ENCODE results near the gene PAQR8.

DNA sequence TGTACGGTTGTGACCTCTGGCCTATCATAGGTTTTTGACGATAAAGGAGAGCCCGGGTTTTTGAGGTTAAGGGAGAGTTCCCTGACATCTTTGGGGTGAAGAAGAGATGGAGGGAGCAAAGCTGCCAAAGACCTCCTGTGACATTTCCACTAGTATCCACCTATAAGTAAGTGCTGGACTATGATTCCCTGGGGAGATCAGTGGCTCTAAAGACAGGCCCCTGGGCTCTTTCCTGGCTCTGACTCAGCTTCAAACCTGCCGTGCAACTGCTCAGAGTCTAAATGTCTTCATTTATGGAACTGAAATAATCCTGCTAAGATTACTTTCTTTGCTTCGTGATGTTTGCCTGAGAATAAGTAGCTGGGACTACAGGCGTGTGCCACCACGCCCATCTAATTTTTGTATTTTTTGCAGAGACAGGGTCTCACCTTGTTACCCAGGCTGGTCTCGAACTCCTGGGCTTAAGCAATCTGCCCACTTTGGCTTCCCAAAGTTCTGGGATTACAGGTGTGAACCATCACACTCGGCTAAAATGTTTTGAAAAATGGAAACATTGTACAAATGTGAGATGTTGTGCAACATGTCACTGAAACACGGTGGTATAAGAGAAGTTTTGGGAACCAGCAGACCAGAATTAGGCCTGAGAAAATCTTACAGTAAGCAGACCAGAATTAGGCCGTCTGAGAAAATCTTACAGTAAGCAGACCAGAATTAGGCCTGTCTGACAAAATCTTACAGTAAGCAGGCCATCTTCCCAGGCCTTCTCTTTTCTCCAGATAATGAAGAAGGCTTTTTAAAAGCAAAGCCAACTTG, 1.1 kb upstream of the PAQR8 start:
- TF ChIP-seq EZH2 (IDR thresholded peaks at IDR 0.05; ENCODE audit: borderline replicate concordance, low read depth, low read length, severe bottlenecking) (no peak), CTCF (IDR thresholded peaks at IDR 0.05; ENCODE audit: borderline replicate concordance, extremely low read depth, low read length, poor library complexity, severe bottlenecking) (no peak)

Measured in DND-41 (cell line).